ENCODE measurements around the gene MAST3. TPM values are rescaled to one million over a fixed set of nuclear protein-coding genes. Genes with fewer than 3 reads are reported as not detected.

The MAST3 gene
- total and polyA plus RNA-seq, 2 of the 8 experiments (the other 6 are each of a cell fraction or from before 2014, with no cell fraction given), result 3.4 to 9.0 TPM

GRCh38 chr19:18085702-18086457, 11.7 kb upstream of the MAST3 start:
- Histone ChIP-seq H4K5ac (ENCODE audit: insufficient read length, low read depth, low read length) (no peak overlapping the region), H2BK5ac (ENCODE audit: low read depth, low read length) (no peak overlapping the region), H3K27me3 (replicated peaks in 1 of 4; ENCODE audit: control insufficient read depth in 3 of 4, extremely low read depth in 1 of 4, insufficient read depth in 3 of 4, low read length in 3 of 4) (no peaks in the 10 kb centered on the region), H3K9me3 (ENCODE audit: insufficient read depth in 2 of 2, low read depth in 1 of 2, low read length in 1 of 2) (no peaks in the 10 kb centered on the region), H2BK12ac (ENCODE audit: low read depth, low read length) (no peak overlapping the region), H4K20me1 (replicated peaks in 1 of 2; ENCODE audit: control insufficient read depth in 1 of 2, insufficient read depth in 2 of 2, low read length in 2 of 2) (peaks cover 0 to 4% of the 10 kb centered on the region in 2 experiments), H2BK20ac (ENCODE audit: low read length) (no peak overlapping the region), H3K18ac (ENCODE audit: extremely low read depth, low read length) (no peak overlapping the region), H2AK5ac (ENCODE audit: low read depth, low read length) (no peak overlapping the region), H2BK120ac (replicated peaks; ENCODE audit: low read depth, low read length) (no peak overlapping the region), H3K4ac (replicated peaks; ENCODE audit: insufficient read length, low read depth, low read length) (no peak overlapping the region), H2BK15ac (ENCODE audit: low read length) (no peak overlapping the region), H3K27ac (ENCODE audit: low read depth, low read length) (no peak overlapping the region), H4K8ac (ENCODE audit: extremely low read depth, insufficient read depth, low read length) (no peak overlapping the region), H3K79me1 (ENCODE audit: low read depth, low read length) (no peaks in the 10 kb centered on the region), H4K91ac (replicated peaks; ENCODE audit: insufficient read length, low read length) (no peak overlapping the region), H3K9ac (replicated peaks in 1 of 4; ENCODE audit: extremely low read depth in 1 of 4, low read depth in 3 of 4, low read length in 3 of 4) (no peak overlapping the region), H3K14ac (ENCODE audit: insufficient read length) (no peak overlapping the region), H3K36me3 (ENCODE audit: control insufficient read depth in 2 of 4, insufficient read depth in 4 of 4, low read length in 3 of 4) (no peaks in the 10 kb centered on the region), H3K4me3 (ENCODE audit: extremely low read depth in 1 of 4, insufficient read depth in 2 of 4, low read depth in 3 of 4, low read length in 4 of 4) (no peak overlapping the region), H3K4me2 (ENCODE audit: insufficient read depth in 1 of 2, low read depth in 2 of 2, low read length in 2 of 2) (no peak overlapping the region), H3K23ac (ENCODE audit: insufficient read length) (no peak overlapping the region), H3K23me2 (ENCODE audit: low read depth, low read length) (peaks cover 10% of the 10 kb centered on the region; the same call in 1 of the 2 replicates), H3K79me2 (ENCODE audit: control insufficient read depth in 1 of 2, insufficient read depth in 2 of 2, low read length in 2 of 2) (no peaks in the 10 kb centered on the region), H3K56ac (replicated peaks; ENCODE audit: insufficient read length, low read depth, low read length) (no peak overlapping the region), H2AFZ (ENCODE audit: low read length) (no peak overlapping the region), H3K4me1 (replicated peaks in 1 of 4; ENCODE audit: control insufficient read depth in 3 of 4, insufficient read depth in 4 of 4, low read length in 3 of 4) (no peaks in the 10 kb centered on the region; a peak in 2 of 7 replicates)
- FAIRE-seq (no peak), DNase-seq (ENCODE audit: low read depth in 1 of 2, low spot score in 2 of 2) (no peak)
- CTCF ChIA-PET (ENCODE audit: partially characterized antibody), result interaction anchor here (0.6 to 1.1 kb wide), 2 partner anchors 9 to 22 kb away, joined by 3 read pairs; no protein-coding TSS in a partner anchor
- POLR2A ChIA-PET (ENCODE audit: partially characterized antibody), result no interaction called here
- 77% methylated on average over 8 of the region's 8 CpGs; no CpG with 5 or more reads in 1 of the 2 experiments for WGBS, 2 experiments (ENCODE audit: extremely low coverage in 1 of 2, insufficient coverage in 1 of 2, insufficient read length in 1 of 2, insufficient replicate concordance in 2 of 2, low coverage in 1 of 2, low lambda C conversion rate in 2 of 2, missing lambda C conversion rate in 1 of 2)
- TF ChIP-seq SRF (IDR thresholded peaks at IDR 0.05; ENCODE audit: low read depth, low read length) (no peak), ATF2 (IDR thresholded peaks at IDR 0.05; ENCODE audit: low read length) (no peak), SIX5 (IDR thresholded peaks at IDR 0.05; ENCODE audit: low read depth, low read length) (no peak), RAD21 (IDR thresholded peaks at IDR 0.05 in 1 of 2, conservative IDR thresholded peaks at IDR 0.05 in 1 of 2; ENCODE audit: low read depth in 2 of 2, low read length in 2 of 2) (no peak), PHF8 (conservative IDR thresholded peaks at IDR 0.05; ENCODE audit: low read depth, low read length) (no peak), TBP (IDR thresholded peaks at IDR 0.05; ENCODE audit: low read depth, low read length) (no peak), TEAD4 (IDR thresholded peaks at IDR 0.05; ENCODE audit: low read depth, low read length) (no peak), CTBP2 (IDR thresholded peaks at IDR 0.05; ENCODE audit: borderline replicate concordance, insufficient read depth, insufficient read length, low read length) (no peak), RFX5 (IDR thresholded peaks at IDR 0.05; ENCODE audit: borderline replicate concordance, low read depth, low read length) (no peak), BRCA1 (IDR thresholded peaks at IDR 0.05; ENCODE audit: low read depth, low read length) (no peak)

All from H1 (cell line).